Measurements from ENCODE around the gene SP9. TPM values are rescaled to one million over a fixed set of nuclear protein-coding genes. Genes with fewer than 3 reads are reported as not detected.

SP9 gene
- total RNA-seq, 4 donors from 2014 or later = not detected

- H3K36me3 ChIP-seq = peaks cover 0 to 6% of the 10 kb centered on the region in 2 donors
- ATAC-seq = peak; percentile 25
- no peaks in the 10 kb centered on the region for H3K9me3 ChIP-seq
- peaks cover 81% of the 10 kb centered on the region for H3K27me3 ChIP-seq
- H3K4me1 ChIP-seq = peaks cover 0 to 52% (median 21%) of the 10 kb centered on the region in 3 donors
- H3K4me3 ChIP-seq = no peak overlapping the region
- no peak overlapping the region for H3K27ac ChIP-seq
- TF ChIP-seq POLR2A (IDR thresholded peaks at IDR 0.05) (no peak), EP300 (IDR thresholded peaks at IDR 0.05) (no peak), CTCF (IDR thresholded peaks at IDR 0.05) (no peak), POLR2AphosphoS5 (IDR thresholded peaks at IDR 0.05) (no peak)
- WGBS, 2 donors (ENCODE audit: low coverage in 1 of 2) = 0 to 3% methylated on average over 3 to 15 of the region's 52 CpGs
Measured at GRCh38 chr2:174341995-174342685, 7.4 kb downstream of the SP9 start.

- Histone ChIP-seq H3K9me3 (no peaks in the 10 kb centered on the region), H3K27me3 (peaks cover 74% of the 10 kb centered on the region), H3K4me3 (no peak overlapping the region)
Measured at GRCh38 chr2:174342686-174343342, 8.1 kb downstream of the SP9 start.

GRCh38 chr2:174343343-174343622 is 8.5 kb downstream of the SP9 start:
- H3K4me3 ChIP-seq = no peak overlapping the region
- H3K4me1 ChIP-seq = peaks cover 0 to 43% (median 21%) of the 10 kb centered on the region in 3 donors
- peaks cover 70% of the 10 kb centered on the region for H3K27me3 ChIP-seq
- no peaks in the 10 kb centered on the region for H3K9me3 ChIP-seq
- no peak for TF ChIP-seq CTCF (IDR thresholded peaks at IDR 0.05)
- TF ChIP-seq EP300 (IDR thresholded peaks at IDR 0.05) = no peak
- TF ChIP-seq POLR2AphosphoS5 (IDR thresholded peaks at IDR 0.05) = no peak
- TF ChIP-seq POLR2A (IDR thresholded peaks at IDR 0.05) = no peak
- ATAC-seq = no peak
- 25 to 40% methylated on average over 2 to 5 of the region's 6 CpGs for WGBS, 2 donors (ENCODE audit: low coverage in 1 of 2)
- no peak overlapping the region for H3K27ac ChIP-seq
- peaks cover 0 to 17% of the 10 kb centered on the region in 2 donors for H3K36me3 ChIP-seq

More at GRCh38 chr2:174342686-174343342, 8.1 kb downstream of the SP9 start:
- ATAC-seq = no peak
- 15 to 17% methylated on average over 8 to 9 of the region's 29 CpGs for WGBS, 2 donors (ENCODE audit: low coverage in 1 of 2)
- Histone ChIP-seq H3K36me3 (peaks cover 0 to 13% of the 10 kb centered on the region in 2 donors), H3K27ac (no peak overlapping the region), H3K4me1 (peaks cover 0 to 45% (median 21%) of the 10 kb centered on the region in 3 donors)
- no peak for TF ChIP-seq CTCF (IDR thresholded peaks at IDR 0.05)
- TF ChIP-seq POLR2AphosphoS5 (IDR thresholded peaks at IDR 0.05) = peak; percentile 54

GRCh38 chr2:174343623-174344455 is 9.1 kb downstream of the SP9 start:
- 0% methylated on average over 1 of the region's 57 CpGs; no CpG with 5 or more reads in 1 of the 2 donors for WGBS, 2 donors (ENCODE audit: low coverage in 1 of 2)
- ATAC-seq = no peak
- peaks cover 0 to 23% of the 10 kb centered on the region in 2 donors for H3K36me3 ChIP-seq
- TF ChIP-seq CTCF (IDR thresholded peaks at IDR 0.05) = no peak
- no peak for TF ChIP-seq POLR2A (IDR thresholded peaks at IDR 0.05)
- no peak for TF ChIP-seq POLR2AphosphoS5 (IDR thresholded peaks at IDR 0.05)
- TF ChIP-seq EP300 (IDR thresholded peaks at IDR 0.05) = no peak
- peaks cover 0 to 43% (median 21%) of the 10 kb centered on the region in 3 donors for H3K4me1 ChIP-seq
- H3K9me3 ChIP-seq = no peaks in the 10 kb centered on the region
- H3K27me3 ChIP-seq = peaks cover 64% of the 10 kb centered on the region
- H3K27ac ChIP-seq = no peak overlapping the region
- no peak overlapping the region for H3K4me3 ChIP-seq

All from gastroesophageal sphincter (tissue), 4 donors.